Activated T-cell treated with anti-CD3 and anti-CD28 coated beads, Interleukin-2, amount 50 U/mL, for 4 hours (primary cell): ENCODE data around the gene INTS15. TPM values are rescaled to one million over a fixed set of nuclear protein-coding genes. Genes with fewer than 3 reads are reported as not detected.
A peak's percentile ranks its signal among the peaks of the same experiment; 100 is the strongest.
"Not testable (repeated sequence)": the region's sequence is repeated elsewhere in the genome, so short reads cannot be mapped to it uniquely, and the experiment has no call there.

Experiments
- ATAC-seq, 2 donors: fragments of 200-7000 bp; cut with Tn5 transposase; one replicate each; pipeline ENCODE4 v1.10.0; 2021
- DNase-seq: peaks from one replicate; pipeline ENCODE4 v3.0.0-alpha.2; 2020
- H3K27me3 Mint-ChIP-seq: one replicate; pipeline ENCODE4 v1.8.0; 2021; ENCODE audit warnings: low read depth, mixed read lengths
- H3K36me3 Mint-ChIP-seq: one replicate; pipeline ENCODE4 v1.8.0; 2022; ENCODE audit warnings: mixed read lengths; ENCODE audit not compliant: insufficient read depth
- H3K4me1 Mint-ChIP-seq: one replicate; pipeline ENCODE4 v1.8.0; 2021; ENCODE audit warnings: low read depth, mixed read lengths
- H3K4me3 Mint-ChIP-seq: one replicate; pipeline ENCODE4 v1.8.0; 2021; ENCODE audit warnings: mild to moderate bottlenecking, moderate library complexity, mixed read lengths
- H3K9me3 Mint-ChIP-seq: one replicate; pipeline ENCODE4 v1.8.0; 2021; ENCODE audit warnings: mixed read lengths
- total RNA-seq, 3 donors: library from RNA; stranded (reverse); gene quantifications; one replicate each; pipeline ENCODE4 v1.2.1, GENCODE V29; 2021

Gene INTS15
- total RNA-seq, 3 donors from 2014 or later, result 51.4 to 60.1 (median 59.1) TPM

- no peak overlapping the region for H3K4me3 Mint-ChIP-seq
- H3K4me1 Mint-ChIP-seq, result no peaks in the 10 kb centered on the region
- no peaks in the 10 kb centered on the region for H3K9me3 Mint-ChIP-seq
- no peak for DNase-seq
- no peaks in the 10 kb centered on the region for H3K36me3 Mint-ChIP-seq
- H3K27me3 Mint-ChIP-seq, result peaks cover 2% of the 10 kb centered on the region
- ATAC-seq, result no peak
Measured at GRCh38 chr7:6565655-6566054, 24.2 kb upstream of the INTS15 start.

- H3K4me3 Mint-ChIP-seq, result no peak overlapping the region
- H3K27me3 Mint-ChIP-seq, result peaks cover 6% of the 10 kb centered on the region
- DNase-seq, result no peak
- no peaks in the 10 kb centered on the region for H3K9me3 Mint-ChIP-seq
- ATAC-seq, result no peak
- H3K36me3 Mint-ChIP-seq, result no peaks in the 10 kb centered on the region
- H3K4me1 Mint-ChIP-seq, result no peaks in the 10 kb centered on the region
Measured at GRCh38 chr7:6567886-6568285, 21.9 kb upstream of the INTS15 start.

- Mint-ChIP-seq H3K27me3 (peaks cover 7% of the 10 kb centered on the region), H3K36me3 (no peaks in the 10 kb centered on the region), H3K4me3 (no peak overlapping the region), H3K9me3 (no peaks in the 10 kb centered on the region), H3K4me1 (no peaks in the 10 kb centered on the region)
- no peak for DNase-seq
- peak in 1 of 2 donors; percentile 50 for ATAC-seq
Measured at GRCh38 chr7:6571160-6571779, 18.6 kb upstream of the INTS15 start.

- no peak for DNase-seq
- no peak for ATAC-seq
- H3K9me3 Mint-ChIP-seq, result no peaks in the 10 kb centered on the region
- no peak overlapping the region for H3K4me3 Mint-ChIP-seq
- no peaks in the 10 kb centered on the region for H3K4me1 Mint-ChIP-seq
- no peaks in the 10 kb centered on the region for H3K36me3 Mint-ChIP-seq
- peaks cover 5% of the 10 kb centered on the region for H3K27me3 Mint-ChIP-seq
Measured at GRCh38 chr7:6575281-6576023, 14.4 kb upstream of the INTS15 start.

- Mint-ChIP-seq H3K36me3 (peaks cover 3% of the 10 kb centered on the region), H3K4me1 (no peaks in the 10 kb centered on the region), H3K9me3 (no peaks in the 10 kb centered on the region), H3K4me3 (peak overlapping the region; percentile 70), H3K27me3 (peaks cover 5% of the 10 kb centered on the region)
- ATAC-seq (no peak), DNase-seq (no peak)
Measured at GRCh38 chr7:6576024-6576866, 13.6 kb upstream of the INTS15 start.

GRCh38 chr7:6576867-6577368 is 12.9 kb upstream of the INTS15 start:
- H3K4me1 Mint-ChIP-seq, H3K9me3 Mint-ChIP-seq, H3K27me3 Mint-ChIP-seq, DNase-seq, ATAC-seq, H3K36me3 Mint-ChIP-seq: not testable (repeated sequence)
- peak overlapping the region; percentile 89 for H3K4me3 Mint-ChIP-seq

- peak; percentile 98 for ATAC-seq
- no peaks in the 10 kb centered on the region for H3K9me3 Mint-ChIP-seq
- peaks cover 5% of the 10 kb centered on the region for H3K27me3 Mint-ChIP-seq
Measured at GRCh38 chr7:6577369-6578113, 12.3 kb upstream of the INTS15 start, which contains the start of gene ZDHHC4. Gene ZDHHC4, plus strand, starts transcription at chr7:6577454. Its CDS starts 3,108 bp downstream, at chr7:6580562.

GRCh38 chr7:6578114-6579084 is 11.4 kb upstream of the INTS15 start:
- no peak for DNase-seq
- Mint-ChIP-seq H3K4me1 (no peaks in the 10 kb centered on the region), H3K4me3 (peak overlapping the region; percentile 89), H3K36me3 (peaks cover 12% of the 10 kb centered on the region), H3K9me3 (no peaks in the 10 kb centered on the region), H3K27me3 (no peaks in the 10 kb centered on the region)
- no peak for ATAC-seq

More at GRCh38 chr7:6577369-6578113, 12.3 kb upstream of the INTS15 start, which contains the start of gene ZDHHC4:
- peak; percentile 81 for DNase-seq
- H3K4me3 Mint-ChIP-seq, result peak within 1 kb of the TSS; percentile 89
- H3K36me3 Mint-ChIP-seq, result peaks cover 12% of the 10 kb centered on the region
- H3K4me1 Mint-ChIP-seq, result no peaks in the 10 kb centered on the region

- Mint-ChIP-seq H3K27me3 (no peaks in the 10 kb centered on the region), H3K4me3 (peak overlapping the region; percentile 89), H3K4me1 (no peaks in the 10 kb centered on the region), H3K36me3 (peaks cover 15% of the 10 kb centered on the region), H3K9me3 (no peaks in the 10 kb centered on the region)
- ATAC-seq (no peak), DNase-seq (no peak)
Measured at GRCh38 chr7:6579446-6579845, 10.4 kb upstream of the INTS15 start.

- DNase-seq, H3K4me1 Mint-ChIP-seq, H3K9me3 Mint-ChIP-seq, H3K27me3 Mint-ChIP-seq, ATAC-seq, H3K4me3 Mint-ChIP-seq: not testable (repeated sequence)
- peaks cover 25% of the 10 kb centered on the region for H3K36me3 Mint-ChIP-seq
Measured at GRCh38 chr7:6585746-6586432, 3.9 kb upstream of the INTS15 start.

GRCh38 chr7:6588566-6588965 is 1.3 kb upstream of the INTS15 start:
- Mint-ChIP-seq H3K4me1 (peaks cover 21% of the 10 kb centered on the region), H3K36me3 (peaks cover 21% of the 10 kb centered on the region), H3K9me3 (no peaks in the 10 kb centered on the region), H3K4me3 (peak overlapping the region; percentile 73), H3K27me3 (no peaks in the 10 kb centered on the region)
- ATAC-seq (no peak), DNase-seq (no peak)

GRCh38 chr7:6589151-6589828 is 531 bp upstream of the INTS15 start:
- peaks cover 21% of the 10 kb centered on the region for H3K4me1 Mint-ChIP-seq

More at GRCh38 chr7:6589151-6589828, 531 bp upstream of the INTS15 start:
- peaks cover 21% of the 10 kb centered on the region for H3K36me3 Mint-ChIP-seq
- peak overlapping the region; percentile 73 for H3K4me3 Mint-ChIP-seq
- DNase-seq (no peak), ATAC-seq (no peak)
- no peaks in the 10 kb centered on the region for H3K9me3 Mint-ChIP-seq
- no peaks in the 10 kb centered on the region for H3K27me3 Mint-ChIP-seq
